ENCODE data around the gene NFATC1. TPM values are rescaled to one million over a fixed set of nuclear protein-coding genes. Genes with fewer than 3 reads are reported as not detected.

The NFATC1 gene
- total RNA-seq, 1 donor from 2014 or later, result 16.6 TPM

GRCh38 chr18:79518028-79518682 lies 122.4 kb downstream of the NFATC1 start:
- intact Hi-C loops (cut with DNase I), result no loop called here
- Histone ChIP-seq H3K4me1 (peaks cover 9% of the 10 kb centered on the region), H3K9me3 (no peaks in the 10 kb centered on the region), H3K36me3 (no peaks in the 10 kb centered on the region), H3K4me3 (no peak overlapping the region), H3K27ac (no peak overlapping the region), H3K27me3 (no peaks in the 10 kb centered on the region)
- DNase-seq (peak; percentile 52), ATAC-seq (no peak)
- TF ChIP-seq CTCF (IDR thresholded peaks at IDR 0.05), result no peak

- peak; percentile 40 for DNase-seq
- no peak for ATAC-seq
- intact Hi-C loops (cut with DNase I), result no loop called here
- no peak for TF ChIP-seq CTCF (IDR thresholded peaks at IDR 0.05)
- H3K27me3 ChIP-seq, result no peaks in the 10 kb centered on the region
- peaks cover 9% of the 10 kb centered on the region for H3K4me1 ChIP-seq
- no peaks in the 10 kb centered on the region for H3K36me3 ChIP-seq
- H3K9me3 ChIP-seq, result no peaks in the 10 kb centered on the region
- no peak overlapping the region for H3K27ac ChIP-seq
- H3K4me3 ChIP-seq, result no peak overlapping the region
Measured at GRCh38 chr18:79518683-79519128, 123.0 kb downstream of the NFATC1 start.

GRCh38 chr18:79519751-79520477 lies 124.2 kb downstream of the NFATC1 start:
- DNase-seq (peak; percentile 59), ATAC-seq (no peak)
- Histone ChIP-seq H3K27ac (no peak overlapping the region), H3K27me3 (no peaks in the 10 kb centered on the region), H3K36me3 (no peaks in the 10 kb centered on the region), H3K9me3 (no peaks in the 10 kb centered on the region), H3K4me3 (no peak overlapping the region), H3K4me1 (peaks cover 9% of the 10 kb centered on the region)
- TF ChIP-seq CTCF (IDR thresholded peaks at IDR 0.05), result no peak
- intact Hi-C loops (cut with DNase I), result no loop called here

GRCh38 chr18:79520478-79521390 lies 125.0 kb downstream of the NFATC1 start:
- Histone ChIP-seq H3K4me3 (no peak overlapping the region), H3K27ac (no peak overlapping the region), H3K36me3 (no peaks in the 10 kb centered on the region), H3K4me1 (peaks cover 11% of the 10 kb centered on the region), H3K27me3 (no peaks in the 10 kb centered on the region), H3K9me3 (no peaks in the 10 kb centered on the region)
- intact Hi-C loops (cut with DNase I), result no loop called here
- ATAC-seq, result no peak
- no peak for DNase-seq
- TF ChIP-seq CTCF (IDR thresholded peaks at IDR 0.05), result no peak

GRCh38 chr18:79521416-79522205 lies 125.9 kb downstream of the NFATC1 start:
- TF ChIP-seq CTCF (IDR thresholded peaks at IDR 0.05), result no peak
- ATAC-seq (no peak), DNase-seq (peak; percentile 11)
- Histone ChIP-seq H3K4me3 (no peak overlapping the region), H3K27ac (no peak overlapping the region), H3K9me3 (no peaks in the 10 kb centered on the region), H3K36me3 (no peaks in the 10 kb centered on the region), H3K27me3 (no peaks in the 10 kb centered on the region), H3K4me1 (peaks cover 17% of the 10 kb centered on the region)
- intact Hi-C loops (cut with DNase I), result no loop called here
